Measurements from ENCODE around the gene IL17RE. TPM values are rescaled to one million over a fixed set of nuclear protein-coding genes. Genes with fewer than 3 reads are reported as not detected.

The IL17RE gene
- total RNA-seq, 1 experiment from 2014 or later: 2.3 TPM

GRCh38 chr3:9957214-9957613 is 54.6 kb downstream of the IL17RE start:
- ChIA-PET CTCF (no interaction called here), POLR2A (ENCODE audit: low non-redundant PET) (no interaction called here)
- TF ChIP-seq CTCF (conservative IDR thresholded peaks at IDR 0.05; ENCODE audit: low read depth, low read length): peak; percentile 44
- TF ChIP-seq EZH2 (IDR thresholded peaks at IDR 0.05; ENCODE audit: borderline replicate concordance, low read depth, low read length, poor library complexity, severe bottlenecking): no peak
- H3K27ac ChIP-seq (ENCODE audit: low read depth, low read length, poor library complexity, severe bottlenecking): no peak overlapping the region
- no TSS peak for BruUV-seq (replicated peaks)
- intact Hi-C loops (cut with micrococcal nuclease; ENCODE audit: unreplicated experiment): no loop called here
- H3K27me3 ChIP-seq (replicated peaks; ENCODE audit: insufficient read depth, low read depth, low read length, poor library complexity): no peaks in the 10 kb centered on the region
- H3K36me3 ChIP-seq (ENCODE audit: insufficient read depth, low read length, poor library complexity, severe bottlenecking): no peaks in the 10 kb centered on the region
- no peak overlapping the region for H3K4me3 ChIP-seq (ENCODE audit: low read depth, low read length, poor library complexity, severe bottlenecking)
- H3K9me3 ChIP-seq (ENCODE audit: low read depth, low read length, poor library complexity, severe bottlenecking): no peaks in the 10 kb centered on the region
- peak; percentile 53 for DNase-seq (ENCODE audit: low spot score)
- no peaks in the 10 kb centered on the region for H3K4me1 ChIP-seq (ENCODE audit: insufficient read depth, low read length, poor library complexity, severe bottlenecking)

- Histone ChIP-seq H3K27ac (ENCODE audit: low read depth, low read length, poor library complexity, severe bottlenecking) (no peak overlapping the region), H3K4me1 (ENCODE audit: insufficient read depth, low read length, poor library complexity, severe bottlenecking) (no peaks in the 10 kb centered on the region), H3K36me3 (ENCODE audit: insufficient read depth, low read length, poor library complexity, severe bottlenecking) (peaks cover 30% of the 10 kb centered on the region), H3K9me3 (ENCODE audit: low read depth, low read length, poor library complexity, severe bottlenecking) (no peaks in the 10 kb centered on the region), H3K4me3 (ENCODE audit: low read depth, low read length, poor library complexity, severe bottlenecking) (no peak overlapping the region), H3K27me3 (replicated peaks; ENCODE audit: insufficient read depth, low read depth, low read length, poor library complexity) (no peaks in the 10 kb centered on the region)
- DNase-seq (ENCODE audit: low spot score): no peak
- intact Hi-C loops (cut with micrococcal nuclease; ENCODE audit: unreplicated experiment): no loop called here
- POLR2A ChIA-PET (ENCODE audit: low non-redundant PET): interaction anchor here (0.5 kb wide), 1 partner anchor 46 kb away, joined by 4 read pairs; no protein-coding TSS in a partner anchor
- TF ChIP-seq CTCF (conservative IDR thresholded peaks at IDR 0.05; ENCODE audit: low read depth, low read length) (no peak), EZH2 (IDR thresholded peaks at IDR 0.05; ENCODE audit: borderline replicate concordance, low read depth, low read length, poor library complexity, severe bottlenecking) (no peak)
- BruUV-seq (replicated peaks): no TSS peak
- CTCF ChIA-PET: no interaction called here
Observed at GRCh38 chr3:9965200-9965875, 62.7 kb downstream of the IL17RE start.

Other genes starting within 250 kb of the IL17RE start
- not detected in 2 replicates for gene CPNE9, start 199.0 kb upstream of the IL17RE start, total RNA-seq (2021)
- 30.7 and 32.0 TPM in 2 replicates for gene BRPF1, start 171.1 kb upstream of the IL17RE start, total RNA-seq (2021)
- gene OGG1, start 152.9 kb upstream of the IL17RE start, total RNA-seq (2021): 48.8 and 60.2 TPM in 2 replicates
- 26.7 and 28.0 TPM in 2 replicates for gene CAMK1, start 132.9 kb upstream of the IL17RE start, total RNA-seq (2021)
- 46.1 and 49.6 TPM in 2 replicates for gene TADA3, start 110.4 kb upstream of the IL17RE start, total RNA-seq (2021)
- 128 and 152 TPM in 2 replicates for gene ARPC4, start 109.8 kb upstream of the IL17RE start, total RNA-seq (2021)
- 6.7 and 9.5 TPM in 2 replicates for gene TTLL3, start 92.6 kb upstream of the IL17RE start, total RNA-seq (2021)
- 46.9 and 67.2 TPM in 2 replicates for gene RPUSD3, start 58.8 kb upstream of the IL17RE start, total RNA-seq (2021)
- not detected in 2 replicates for gene CIDEC, start 22.6 kb upstream of the IL17RE start, total RNA-seq (2021)
- gene JAGN1, start 12.2 kb upstream of the IL17RE start, total RNA-seq (2021): 38.1 and 38.8 TPM in 2 replicates
- gene IL17RC, start 14.2 kb downstream of the IL17RE start, total RNA-seq (2021): 9.3 and 15.2 TPM in 2 replicates
- 13.2 and 20.3 TPM in 2 replicates for gene CRELD1, start 31.0 kb downstream of the IL17RE start, total RNA-seq (2021)
- gene PRRT3, start 49.6 kb downstream of the IL17RE start, total RNA-seq (2021): 1.1 and 1.8 TPM in 2 replicates
- 43.8 and 59.5 TPM in 2 replicates for gene EMC3, start 84.0 kb downstream of the IL17RE start, total RNA-seq (2021)
- gene FANCD2, start 123.6 kb downstream of the IL17RE start, total RNA-seq (2021): 64.6 and 69.2 TPM in 2 replicates
- not detected in 2 replicates for gene FANCD2OS, start 205.4 kb downstream of the IL17RE start, total RNA-seq (2021)
- 121 and 123 TPM in 2 replicates for gene BRK1, start 212.8 kb downstream of the IL17RE start, total RNA-seq (2021)
- 46.4 and 57.3 TPM in 2 replicates for gene VHL, start 238.9 kb downstream of the IL17RE start, total RNA-seq (2021)